KOPT-K1 (cell line): Measurements from ENCODE around the gene ASB15.
"Not testable (repeated sequence)": the region's sequence is repeated elsewhere in the genome, so short reads cannot be mapped to it uniquely, and the experiment has no call there.

Experiments
- H3K27ac ChIP-seq: fragments of 200-600 bp; sonication (generic); 2 replicates; pipeline ENCODE4 v1.5.1; 2016; ENCODE audit warnings: antibody characterized with exemption, mild to moderate bottlenecking, low read depth, low read length; ENCODE audit not compliant: poor library complexity, severe bottlenecking
- H3K36me3 ChIP-seq: fragments of 200-600 bp; sonication (generic); 2 replicates; pipeline ENCODE4 v1.5.1; 2017; ENCODE audit warnings: antibody characterized with exemption, mild to moderate bottlenecking, low read length, moderate library complexity; ENCODE audit not compliant: insufficient read depth
- H3K9me3 ChIP-seq: fragments of 200-600 bp; sonication (generic); 2 replicates; pipeline ENCODE4 v1.5.1; 2017; ENCODE audit warnings: antibody characterized with exemption, low read length, mild to moderate bottlenecking; ENCODE audit not compliant: insufficient read depth, poor library complexity, severe bottlenecking

The ASB15 gene

DNA sequence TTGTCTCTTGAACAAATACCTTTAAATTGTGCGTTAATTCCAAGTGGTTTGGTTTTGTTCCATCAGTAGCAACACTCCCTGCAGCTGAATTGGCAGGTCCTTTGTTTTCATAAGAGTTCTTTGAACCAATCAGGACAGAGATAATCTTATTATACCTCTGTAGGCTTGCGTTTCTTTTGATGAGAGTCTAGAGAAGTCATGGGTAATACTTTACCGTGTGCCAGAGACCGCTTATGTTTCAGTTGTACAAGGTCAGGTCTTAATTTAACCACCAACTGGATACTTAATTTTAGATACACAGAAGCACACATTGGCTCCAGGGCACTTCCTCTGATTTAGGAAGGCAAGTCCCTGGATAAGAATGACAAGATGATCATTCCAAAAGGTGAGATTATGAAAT, at the start of gene ASB15:
Gene ASB15, plus strand, starts transcription at position 292 of the 400 bp plus-strand sequence. CDS start 12,682 bp downstream, outside the sequence.
- H3K36me3 ChIP-seq = no peaks in the 10 kb centered on the region
- no peaks in the 10 kb centered on the region for H3K9me3 ChIP-seq
- no peak within 1 kb of the TSS for H3K27ac ChIP-seq

DNA sequence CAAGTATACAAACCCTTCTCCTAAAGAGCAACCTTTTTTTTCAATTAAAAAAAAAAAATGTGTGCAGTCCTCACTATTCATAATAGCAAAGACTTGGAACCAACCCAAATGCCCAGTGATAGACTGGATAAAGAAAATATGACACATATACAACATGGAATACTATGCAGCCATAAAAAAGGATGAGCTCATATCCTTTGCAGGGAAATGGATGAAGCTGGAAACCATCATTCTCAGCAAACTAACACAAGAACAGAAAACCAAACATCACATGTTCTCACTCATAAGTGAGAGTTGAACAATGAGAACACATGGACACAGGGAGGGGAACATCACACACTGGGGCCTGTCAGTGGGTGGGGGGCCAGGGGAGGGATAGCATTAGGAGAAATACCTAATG, 49.5 kb upstream of the ASB15 start:
- peaks cover 65% of the 10 kb centered on the region for H3K36me3 ChIP-seq
- H3K27ac ChIP-seq, H3K9me3 ChIP-seq: not testable (repeated sequence)

DNA sequence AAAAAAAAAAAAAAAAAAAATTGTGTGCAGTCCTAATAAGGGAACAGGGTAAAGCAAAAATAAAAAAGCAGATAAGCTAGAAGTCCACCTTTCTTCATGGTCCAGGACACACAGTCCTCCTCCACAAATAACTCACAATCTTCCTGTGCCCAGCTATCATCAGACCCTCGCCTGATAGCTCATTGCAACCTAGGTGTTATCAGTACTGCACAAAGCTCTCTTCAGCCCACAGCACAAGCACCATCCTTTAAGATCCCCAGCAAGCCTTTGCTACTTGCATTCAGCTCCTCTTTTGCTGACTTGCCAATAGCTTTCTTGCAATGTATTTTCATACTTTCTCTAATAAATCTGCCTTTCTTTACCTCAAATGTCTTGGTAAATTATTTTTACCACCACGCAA, 49.0 kb upstream of the ASB15 start:
- peaks cover 60% of the 10 kb centered on the region for H3K36me3 ChIP-seq
- H3K9me3 ChIP-seq = no peaks in the 10 kb centered on the region
- H3K27ac ChIP-seq = no peak overlapping the region

DNA sequence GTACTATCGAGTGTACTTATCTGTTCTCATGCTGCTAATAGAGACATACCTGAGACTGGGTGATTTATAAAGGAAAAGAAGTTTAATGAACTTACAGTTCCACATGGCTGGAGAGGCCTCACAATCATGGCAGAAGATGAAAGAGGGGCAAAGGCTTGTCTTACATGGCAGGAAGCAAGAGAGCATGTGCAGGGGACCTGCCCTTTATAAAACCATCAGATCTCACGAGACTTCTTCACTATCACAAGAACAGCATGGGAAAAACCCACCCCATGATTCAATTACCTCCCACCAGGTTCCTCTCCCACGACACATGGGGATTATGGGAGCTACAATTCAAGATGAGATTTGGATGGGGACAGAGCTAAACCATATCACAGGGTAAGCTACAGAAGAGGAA, 48.5 kb upstream of the ASB15 start:
- no peaks in the 10 kb centered on the region for H3K9me3 ChIP-seq
- peaks cover 54% of the 10 kb centered on the region for H3K36me3 ChIP-seq
- H3K27ac ChIP-seq = no peak overlapping the region

DNA sequence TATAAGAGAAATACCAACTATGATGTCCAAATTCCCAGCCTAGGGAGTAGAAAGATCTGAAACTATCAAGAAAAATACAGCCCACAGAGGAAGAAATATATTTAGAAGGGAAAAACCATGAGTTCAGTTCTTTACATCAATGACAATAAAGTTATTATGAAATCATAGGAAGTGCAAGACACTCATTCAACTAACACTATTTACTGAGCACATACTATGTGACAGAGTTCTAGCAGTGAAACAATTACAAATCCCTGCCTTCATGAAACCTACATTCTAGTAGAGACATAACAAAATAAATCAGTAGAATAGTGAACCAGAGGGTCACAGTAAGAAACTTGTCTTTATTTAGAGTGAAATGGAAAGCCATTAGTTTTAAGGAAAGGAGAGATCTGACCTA, 46.1 kb upstream of the ASB15 start:
- Histone ChIP-seq H3K27ac (no peak overlapping the region), H3K9me3 (no peaks in the 10 kb centered on the region), H3K36me3 (peaks cover 31% of the 10 kb centered on the region)

DNA sequence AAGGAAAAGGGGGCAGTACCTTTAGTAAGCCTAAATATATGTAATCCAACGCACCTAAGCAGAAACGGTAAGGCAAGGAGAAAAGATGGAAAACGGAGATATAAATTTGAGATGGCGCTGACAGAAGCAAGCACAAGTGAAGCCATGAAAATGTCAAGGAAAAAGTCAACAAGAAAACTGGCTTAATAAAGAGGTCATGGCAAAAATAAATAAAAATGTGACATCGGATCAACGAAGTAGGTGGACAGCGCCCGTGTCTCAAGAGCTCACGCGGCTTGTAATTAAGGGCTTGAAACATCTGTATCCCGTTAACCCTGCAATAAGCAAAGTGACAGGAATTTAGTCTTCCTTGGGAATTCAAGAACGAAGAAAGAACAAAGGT, 44.6 kb upstream of the ASB15 start:
- Histone ChIP-seq H3K36me3 (peaks cover 21% of the 10 kb centered on the region), H3K27ac (peak overlapping the region; percentile 77)

DNA sequence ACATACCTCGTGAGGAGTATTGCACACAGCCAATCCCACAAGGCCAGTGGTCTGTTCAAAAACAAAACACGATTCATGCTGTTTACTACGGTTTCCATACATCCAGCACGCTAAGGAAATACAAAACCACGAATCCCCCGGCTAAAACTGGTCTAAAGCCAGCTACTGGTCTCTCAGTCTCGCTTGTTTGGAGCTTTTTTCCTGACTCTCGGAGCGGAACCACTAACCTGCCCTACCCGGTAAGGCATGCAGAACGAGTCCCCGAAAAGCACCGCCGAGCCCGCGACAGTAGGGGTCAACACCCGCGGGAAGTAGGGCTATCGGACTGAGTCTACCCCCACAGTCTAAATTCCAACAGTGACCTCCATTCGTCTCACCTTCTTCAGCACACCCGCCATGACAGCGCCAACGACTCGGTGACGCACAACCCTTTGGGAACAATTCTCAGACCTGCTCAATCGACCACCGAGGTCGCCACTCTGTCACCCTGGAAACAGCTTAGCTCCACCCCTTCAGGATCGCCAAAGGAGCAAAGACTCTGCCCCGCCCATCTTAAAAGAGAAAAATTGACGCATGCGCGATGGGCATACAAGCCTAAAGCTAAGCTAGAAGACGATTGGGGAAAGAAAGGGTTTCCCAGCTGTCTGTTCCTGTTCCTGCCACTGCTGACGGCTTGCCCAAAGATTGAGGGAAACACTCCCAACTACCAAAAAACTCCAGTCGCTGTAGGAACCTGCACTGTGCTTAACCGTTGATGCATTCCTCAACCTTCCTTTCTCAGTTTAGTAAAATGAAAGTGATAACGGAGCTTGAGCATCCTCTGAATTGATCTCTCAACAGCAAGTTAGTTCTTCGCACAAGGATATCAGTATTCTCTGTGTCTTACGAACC, 44.0 kb upstream of the ASB15 start, which contains the start of gene NDUFA5:
Gene NDUFA5, minus strand, starts transcription at position 421 of the 891 bp plus-strand sequence. Its CDS starts 23 bp downstream, at position 398.
- Histone ChIP-seq H3K9me3 (no peaks in the 10 kb centered on the region), H3K36me3 (peaks cover 20% of the 10 kb centered on the region), H3K27ac (peak within 1 kb of the TSS; percentile 77)

More for the DNA sequence above, 44.6 kb upstream of the ASB15 start:
- no peaks in the 10 kb centered on the region for H3K9me3 ChIP-seq

DNA sequence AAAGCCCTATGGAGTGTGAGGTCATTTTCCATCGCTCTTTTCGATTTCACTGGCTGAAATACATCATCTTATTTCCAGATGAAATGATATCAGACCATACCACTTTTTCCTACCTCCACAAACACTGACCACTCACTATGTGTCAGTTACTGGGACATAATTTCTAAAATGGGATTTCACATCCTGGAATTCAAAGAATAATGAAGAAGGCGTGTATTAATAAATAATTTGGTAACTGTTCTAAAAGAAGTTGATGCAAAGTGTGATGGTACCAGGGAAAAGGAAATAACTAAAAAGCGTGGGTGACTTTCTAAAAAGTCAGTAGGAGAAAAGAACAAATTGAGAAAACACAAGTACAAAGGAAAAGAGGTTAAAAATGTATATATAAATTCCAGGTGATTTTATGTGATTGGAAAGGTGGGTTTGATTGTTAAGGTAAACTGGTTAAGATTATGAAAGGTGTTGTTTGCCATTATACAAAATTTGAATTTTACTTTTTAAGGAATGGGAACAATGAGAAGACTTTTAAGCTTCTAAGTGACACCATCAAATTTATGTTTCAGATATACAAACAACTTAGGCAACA, 43.2 kb upstream of the ASB15 start:
- Histone ChIP-seq H3K36me3 (peaks cover 13% of the 10 kb centered on the region), H3K9me3 (no peaks in the 10 kb centered on the region), H3K27ac (peak overlapping the region; percentile 77)

DNA sequence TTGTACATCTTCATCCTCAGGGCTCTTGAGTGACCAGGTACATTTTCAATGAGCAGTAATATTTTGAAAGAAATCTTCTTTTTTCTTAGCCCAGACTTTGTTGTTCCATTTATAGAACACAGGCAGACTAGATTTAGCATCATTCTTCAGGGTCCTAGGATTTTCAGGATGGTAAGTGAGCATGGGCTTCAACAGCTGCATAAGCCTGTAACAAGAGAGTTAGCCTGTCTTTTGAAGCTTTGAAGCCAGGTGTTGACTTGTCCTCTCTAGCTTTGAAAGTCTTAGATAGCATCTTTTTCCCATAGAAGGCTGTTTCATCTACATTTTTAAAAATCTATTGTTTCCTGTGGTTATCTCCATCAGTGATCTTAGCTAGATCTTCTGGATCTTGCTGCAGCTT, 39.5 kb upstream of the ASB15 start:
- peak overlapping the region; percentile 33 for H3K27ac ChIP-seq
- H3K36me3 ChIP-seq = no peaks in the 10 kb centered on the region
- no peaks in the 10 kb centered on the region for H3K9me3 ChIP-seq

DNA sequence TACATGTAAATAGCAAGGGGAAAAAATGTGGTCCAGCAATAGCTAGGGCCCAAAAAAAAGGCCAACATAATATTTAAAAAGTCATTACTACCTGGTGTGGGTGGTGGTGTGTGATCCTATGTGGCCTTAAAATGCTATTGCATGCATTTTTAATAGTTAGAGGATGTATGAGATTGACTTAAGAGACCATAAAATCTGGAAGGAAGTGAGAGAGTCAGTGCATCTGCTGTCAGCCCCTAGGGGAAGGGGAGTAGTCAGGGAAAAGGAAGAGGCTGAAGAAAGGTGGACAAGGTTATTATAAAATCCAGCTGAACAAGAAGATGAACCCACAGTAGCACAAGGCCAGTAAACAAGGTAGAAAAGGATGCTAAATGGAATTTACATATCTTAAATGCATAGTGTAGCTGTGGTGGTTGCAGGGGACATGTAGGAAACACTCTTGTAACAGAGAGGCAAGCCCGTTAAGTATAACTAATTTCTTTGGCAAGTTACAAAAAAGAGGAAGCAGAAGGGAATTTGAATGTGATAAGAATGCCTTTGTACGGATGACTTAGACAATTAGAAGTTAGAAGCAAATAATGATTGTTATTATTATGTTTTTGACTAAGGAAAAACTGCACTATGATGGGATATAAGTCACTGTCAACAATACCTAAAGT, 32.1 kb upstream of the ASB15 start:
- Histone ChIP-seq H3K9me3 (no peaks in the 10 kb centered on the region), H3K27ac (no peak overlapping the region)

DNA sequence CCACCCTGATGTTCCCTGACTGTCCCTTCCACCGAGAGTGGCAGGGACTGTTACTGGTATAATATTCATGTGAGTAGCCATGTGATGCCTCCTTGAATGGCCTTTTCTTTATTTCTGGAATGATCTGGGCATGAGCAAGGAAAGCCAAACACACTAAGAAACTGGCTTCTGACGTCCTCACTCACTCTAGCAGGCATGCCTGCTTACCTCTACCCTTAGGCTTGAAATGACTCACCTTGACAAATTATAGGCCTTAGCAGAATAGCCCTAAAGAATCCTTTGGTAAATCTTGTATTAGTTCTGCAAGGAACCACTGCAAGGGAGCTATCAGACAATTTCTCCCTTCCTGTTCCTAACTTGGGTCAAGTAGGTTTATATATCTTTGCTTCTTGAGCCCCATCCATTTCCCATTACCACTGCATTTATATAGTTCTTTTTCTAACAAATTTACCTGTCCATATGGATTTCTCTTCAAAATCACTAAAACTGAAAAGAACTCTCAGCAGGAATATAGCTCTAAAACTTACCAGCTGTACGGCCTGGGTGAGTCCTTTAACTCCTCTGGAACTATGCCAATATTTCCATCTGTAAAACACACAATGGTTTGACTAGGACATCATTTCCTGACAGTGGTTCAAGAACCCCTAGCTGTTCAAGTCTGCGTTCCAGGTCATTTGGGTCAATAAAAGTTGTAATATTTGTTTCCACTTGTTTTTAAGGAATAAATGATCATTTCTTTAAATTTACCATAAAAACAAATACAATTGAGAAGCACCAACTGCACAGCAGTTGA, 31.0 kb upstream of the ASB15 start:
- H3K27ac ChIP-seq = no peak overlapping the region
- no peaks in the 10 kb centered on the region for H3K9me3 ChIP-seq
- no peaks in the 10 kb centered on the region for H3K36me3 ChIP-seq

More for the DNA sequence above, 32.1 kb upstream of the ASB15 start:
- no peaks in the 10 kb centered on the region for H3K36me3 ChIP-seq

DNA sequence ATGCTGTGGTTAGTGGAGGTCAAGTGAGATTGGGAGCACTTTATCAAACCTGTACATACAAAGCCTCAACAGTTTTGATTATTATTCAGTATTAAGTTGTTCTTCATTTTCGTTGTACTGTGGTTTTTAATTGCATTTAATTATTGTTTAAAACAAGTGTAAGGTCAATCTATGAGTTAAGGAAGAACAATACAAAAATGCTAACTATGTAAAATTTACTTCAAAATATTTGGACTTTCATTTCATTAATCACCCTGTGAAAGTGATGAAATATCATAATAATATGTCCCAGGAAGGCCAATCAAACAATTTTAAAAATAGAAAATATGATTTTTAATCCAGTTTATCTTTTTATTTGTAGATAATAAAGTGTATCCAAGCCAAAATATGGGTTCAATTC, 30.4 kb upstream of the ASB15 start:
- Histone ChIP-seq H3K27ac (no peak overlapping the region), H3K36me3 (no peaks in the 10 kb centered on the region), H3K9me3 (no peaks in the 10 kb centered on the region)

DNA sequence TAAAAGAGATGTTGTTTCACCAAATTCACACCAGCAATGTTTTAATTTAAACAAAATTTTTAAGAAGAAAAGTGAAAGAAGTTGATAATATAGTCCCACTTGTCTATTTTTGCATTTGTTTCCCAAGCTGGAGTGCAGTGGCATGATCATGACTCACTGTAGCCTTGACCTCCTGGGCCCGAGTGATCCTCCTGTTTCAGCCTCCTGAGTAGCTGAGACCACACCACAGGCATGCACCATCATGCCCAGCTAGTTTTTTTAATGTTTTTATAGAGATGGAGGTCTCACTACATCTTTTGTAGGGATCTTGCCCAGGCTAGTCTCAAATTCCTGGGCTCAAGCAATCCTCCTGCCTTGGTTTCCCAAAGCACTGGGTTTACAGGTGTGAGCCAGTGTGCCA, 29.9 kb upstream of the ASB15 start:
- H3K36me3 ChIP-seq = no peaks in the 10 kb centered on the region
- H3K9me3 ChIP-seq = no peaks in the 10 kb centered on the region
- H3K27ac ChIP-seq = no peak overlapping the region

DNA sequence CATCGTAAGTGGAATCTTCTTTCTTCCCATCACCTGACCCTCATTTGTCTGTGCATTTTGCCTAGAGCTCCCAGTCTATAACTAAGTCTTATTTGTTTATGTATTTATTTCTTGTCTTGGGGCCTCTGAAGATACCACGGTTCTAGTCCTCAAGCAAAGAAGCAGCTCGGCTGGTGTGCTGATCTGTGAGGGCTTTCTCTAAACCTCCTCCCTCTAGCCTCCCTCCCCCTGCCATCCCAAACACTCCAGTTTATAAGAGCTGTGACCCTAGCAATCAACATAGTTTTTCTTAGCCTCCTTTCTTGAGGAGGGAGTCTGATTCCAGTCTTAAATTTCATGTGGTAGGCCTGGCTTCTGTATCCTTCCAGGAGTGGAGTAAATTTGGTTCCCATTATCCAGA, 28.3 kb upstream of the ASB15 start:
- H3K9me3 ChIP-seq = no peaks in the 10 kb centered on the region
- H3K36me3 ChIP-seq = no peaks in the 10 kb centered on the region
- H3K27ac ChIP-seq = no peak overlapping the region
